GM18867 (cell line): Measurements from ENCODE around the gene LLGL2.
"Not testable (repeated sequence)": the region's sequence is repeated elsewhere in the genome, so short reads cannot be mapped to it uniquely, and the experiment has no call there.

Experiments used
- ATAC-seq: cut with Tn5 transposase; IDR thresholded peaks from one replicate; pipeline ENCODE4 v1.9.1; 2021; ENCODE audit warnings: mild to moderate bottlenecking, moderate library complexity; ENCODE audit not compliant: unreplicated experiment

The LLGL2 gene

DNA sequence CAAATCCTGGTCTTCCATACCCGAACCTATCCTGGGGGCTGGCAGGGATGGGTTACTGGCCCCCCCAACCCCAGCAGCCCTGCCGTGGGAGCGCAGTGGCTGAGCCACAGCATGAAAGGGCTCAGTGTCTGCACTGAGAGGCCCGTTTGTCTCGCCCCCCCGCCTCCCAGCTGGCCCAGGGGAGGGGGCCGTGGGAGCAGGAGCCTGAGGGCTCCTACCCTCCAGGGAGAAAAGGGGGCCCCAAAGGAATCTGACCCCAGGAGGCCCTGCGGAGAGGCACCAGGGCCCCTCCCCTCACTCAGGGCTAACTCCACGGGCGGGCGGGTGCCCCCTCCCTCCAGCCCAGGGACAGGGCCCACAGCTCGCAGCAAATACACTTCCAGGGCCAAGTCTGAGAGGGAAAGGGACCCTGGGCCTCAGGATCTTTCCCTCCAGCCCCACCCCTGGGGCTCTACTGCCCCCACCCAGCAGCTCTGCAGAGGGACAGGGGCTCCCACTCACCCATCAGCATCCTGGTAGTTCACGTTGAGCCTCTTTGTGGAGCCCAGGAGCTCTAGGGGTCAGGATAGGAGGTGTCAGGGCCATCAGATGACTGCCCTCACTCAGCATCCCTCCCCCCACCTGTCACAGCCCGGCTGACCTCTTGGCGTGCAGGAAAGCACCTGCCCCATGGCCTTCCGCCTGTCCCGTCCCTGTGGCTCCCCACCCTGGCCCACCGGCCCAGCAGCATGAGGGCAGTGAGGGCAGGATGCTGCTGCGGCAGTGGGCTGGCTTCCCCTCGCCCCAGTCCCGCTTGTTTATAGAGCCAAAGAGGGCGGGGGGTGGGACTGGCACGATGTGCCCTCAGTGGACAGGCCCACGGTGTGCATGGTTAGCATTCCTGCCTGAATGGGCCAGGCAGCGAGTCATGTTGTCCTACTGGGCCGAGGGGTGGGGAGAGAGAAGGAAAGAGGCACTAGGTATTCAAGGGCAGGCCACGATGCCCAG is 17.5 kb upstream of the LLGL2 start:
- ATAC-seq = no peak

DNA sequence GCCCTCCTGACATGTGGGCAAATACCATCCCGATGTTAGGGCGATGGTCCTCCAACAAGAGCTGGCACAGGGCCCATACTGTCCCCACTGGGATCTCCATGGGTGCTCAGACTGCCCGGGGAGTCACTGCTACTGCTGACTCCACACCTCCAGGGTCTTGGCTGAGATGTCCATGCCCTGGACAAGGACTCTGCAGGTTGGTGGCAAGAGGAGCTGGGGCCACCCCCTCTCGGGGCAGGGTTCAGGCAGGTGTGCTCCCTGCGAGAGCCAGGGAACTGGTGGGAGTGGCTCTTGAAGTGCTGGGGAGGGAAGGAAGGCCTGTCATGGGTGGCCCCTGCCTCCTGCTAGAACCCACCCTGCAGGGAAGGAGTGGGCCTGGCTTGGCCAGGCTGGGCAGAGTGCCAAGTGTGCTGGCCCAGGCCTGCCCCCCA is 16.6 kb upstream of the LLGL2 start:
- no peak for ATAC-seq

DNA sequence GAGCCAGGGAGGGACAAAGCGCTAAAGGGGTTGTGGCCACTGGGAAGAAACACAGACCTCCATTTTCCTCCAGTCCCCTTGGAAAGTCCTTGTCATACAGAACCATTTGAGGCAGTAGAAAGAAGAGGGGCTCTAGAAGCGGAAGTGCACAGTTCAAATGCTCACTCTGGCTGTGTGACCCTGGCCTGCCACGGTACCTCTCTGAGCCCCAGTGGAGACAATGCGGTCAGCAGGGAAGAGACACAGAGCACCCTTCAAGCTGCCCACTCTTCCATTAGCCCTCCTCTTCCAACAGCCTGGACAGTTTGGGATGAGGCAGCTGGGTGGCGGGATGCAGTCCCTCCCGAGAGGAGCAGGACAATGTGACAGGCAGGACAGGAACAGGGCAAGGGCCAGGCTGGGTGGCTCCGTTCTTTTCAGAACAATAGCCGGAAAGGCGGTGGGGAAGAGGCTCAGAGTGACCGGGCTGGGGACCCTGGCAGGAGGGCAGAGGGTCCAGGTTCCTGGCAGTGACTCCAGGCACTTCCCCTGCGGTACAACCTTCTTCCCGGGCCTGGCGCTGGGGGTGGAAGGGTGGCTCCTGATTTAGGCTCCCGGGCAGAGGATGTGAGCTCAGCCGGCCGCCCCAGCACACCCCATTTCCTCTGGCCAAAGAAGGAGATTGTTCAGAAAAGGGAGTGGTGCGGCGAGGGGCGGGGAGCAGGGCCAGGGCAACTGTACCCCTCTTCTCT is 15.8 kb upstream of the LLGL2 start:
- ATAC-seq = no peak

DNA sequence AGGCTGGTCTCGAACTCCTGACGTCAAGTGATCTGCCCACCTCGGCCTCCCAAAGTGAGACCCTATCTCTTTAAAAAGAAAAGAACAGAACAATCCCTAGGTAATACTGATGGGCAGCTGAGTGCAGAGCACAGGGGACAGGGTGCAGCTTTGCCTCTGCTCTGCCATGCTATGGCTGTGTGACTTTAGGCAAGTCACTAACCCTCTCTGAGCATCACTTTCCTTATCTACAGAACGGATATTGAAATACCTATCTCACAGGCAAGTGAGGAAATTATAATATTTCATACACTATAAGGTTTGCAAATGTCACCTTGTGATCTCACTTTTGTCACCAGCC is 14.3 kb upstream of the LLGL2 start:
- ATAC-seq = no peak

DNA sequence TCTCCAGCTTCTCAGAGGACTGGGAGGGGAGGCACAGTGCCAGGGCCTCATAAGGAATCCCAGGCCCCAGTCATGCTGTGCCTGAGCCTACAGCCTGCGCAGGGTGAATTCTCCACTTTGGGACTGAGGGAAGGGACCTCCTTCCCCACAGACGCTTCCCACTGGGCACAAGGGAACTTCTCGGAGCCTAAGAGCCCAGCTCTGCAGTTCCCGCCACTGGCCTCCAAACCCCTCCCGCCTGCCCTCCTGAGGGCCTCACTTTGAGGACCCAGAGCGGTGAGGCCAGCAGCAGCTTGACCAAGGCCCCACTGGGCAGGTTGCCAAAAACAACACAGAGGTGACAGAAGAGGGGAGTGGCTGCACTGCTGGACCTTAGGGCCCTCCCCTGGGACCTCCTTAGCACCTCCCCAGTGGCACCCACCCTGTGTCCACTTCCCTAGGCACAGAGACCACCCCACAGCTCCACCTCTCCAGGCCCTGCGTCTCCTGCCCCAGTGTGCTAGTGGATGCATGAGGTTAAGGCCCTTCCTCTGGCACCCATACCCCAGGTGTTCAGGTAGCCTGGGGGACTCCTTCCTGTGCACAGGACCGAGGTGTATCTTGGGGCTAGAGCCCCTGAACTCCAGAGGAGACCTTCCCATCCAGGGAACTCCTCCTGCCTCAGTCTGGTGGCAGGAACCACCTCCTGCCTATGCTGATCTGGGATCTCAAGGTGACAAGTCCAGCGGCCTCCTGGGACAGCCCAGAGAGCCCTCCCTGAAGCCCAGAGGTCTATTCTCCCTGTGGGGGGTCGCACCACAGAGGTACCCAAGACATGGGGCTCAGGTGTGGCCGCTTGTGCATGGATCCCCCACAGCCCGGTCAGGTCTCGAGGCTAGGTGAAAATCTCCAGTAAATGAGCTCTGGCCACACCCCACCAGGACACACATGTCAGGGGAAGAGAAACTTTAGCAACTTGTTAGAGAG is 13.6 kb upstream of the LLGL2 start:
- ATAC-seq = no peak

DNA sequence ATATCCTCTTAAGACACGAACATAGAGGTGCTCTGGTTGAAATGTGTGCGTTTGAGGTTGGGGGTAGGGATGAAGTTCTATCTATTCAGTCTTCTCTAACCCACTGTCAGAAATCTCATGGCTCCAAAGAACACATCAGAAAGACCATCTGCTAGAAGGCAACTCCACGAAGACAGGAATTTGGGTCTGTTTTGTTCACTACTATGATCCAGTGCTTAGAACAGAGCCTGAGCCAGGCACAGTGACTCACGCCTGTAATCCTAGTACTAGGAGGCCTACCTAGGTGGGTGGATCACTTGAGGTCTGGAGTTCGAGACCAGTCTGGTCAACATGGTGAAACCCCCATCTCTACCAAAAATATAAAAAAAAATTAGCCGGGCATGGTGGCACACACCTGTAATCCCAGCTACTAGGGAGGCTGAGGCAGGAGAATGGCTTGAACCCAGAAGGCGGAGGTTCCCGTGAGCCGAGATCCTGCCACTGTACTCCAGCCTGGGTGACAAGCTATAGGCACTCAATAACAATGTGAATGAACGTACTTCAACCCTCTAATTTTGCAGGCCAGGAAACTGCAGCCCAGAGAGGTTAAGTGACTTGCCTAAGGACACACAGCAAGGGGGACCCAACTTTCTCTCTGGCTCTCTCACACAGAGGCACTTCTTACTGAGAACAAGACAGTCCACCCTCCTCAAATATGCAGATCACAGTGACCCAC is 12.4 kb upstream of the LLGL2 start:
- no peak for ATAC-seq

DNA sequence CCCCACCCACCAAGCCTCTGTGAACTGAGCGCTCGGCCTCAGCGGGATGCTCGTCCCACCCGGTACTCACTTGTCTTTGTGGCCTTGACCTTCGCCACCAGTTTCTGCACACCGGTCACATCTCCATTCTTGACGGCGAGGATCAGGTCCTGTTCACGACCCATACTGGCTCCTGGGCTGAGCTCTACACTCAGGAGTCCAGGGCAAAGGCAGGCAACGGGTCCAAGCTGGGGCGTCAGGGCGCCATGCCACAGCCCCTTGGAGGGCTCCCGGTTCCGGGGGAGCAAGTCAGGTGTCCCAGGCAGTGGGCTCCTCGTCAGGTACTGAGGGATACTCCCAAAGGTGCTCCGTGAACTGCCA is 11.9 kb upstream of the LLGL2 start:
- no peak for ATAC-seq

DNA sequence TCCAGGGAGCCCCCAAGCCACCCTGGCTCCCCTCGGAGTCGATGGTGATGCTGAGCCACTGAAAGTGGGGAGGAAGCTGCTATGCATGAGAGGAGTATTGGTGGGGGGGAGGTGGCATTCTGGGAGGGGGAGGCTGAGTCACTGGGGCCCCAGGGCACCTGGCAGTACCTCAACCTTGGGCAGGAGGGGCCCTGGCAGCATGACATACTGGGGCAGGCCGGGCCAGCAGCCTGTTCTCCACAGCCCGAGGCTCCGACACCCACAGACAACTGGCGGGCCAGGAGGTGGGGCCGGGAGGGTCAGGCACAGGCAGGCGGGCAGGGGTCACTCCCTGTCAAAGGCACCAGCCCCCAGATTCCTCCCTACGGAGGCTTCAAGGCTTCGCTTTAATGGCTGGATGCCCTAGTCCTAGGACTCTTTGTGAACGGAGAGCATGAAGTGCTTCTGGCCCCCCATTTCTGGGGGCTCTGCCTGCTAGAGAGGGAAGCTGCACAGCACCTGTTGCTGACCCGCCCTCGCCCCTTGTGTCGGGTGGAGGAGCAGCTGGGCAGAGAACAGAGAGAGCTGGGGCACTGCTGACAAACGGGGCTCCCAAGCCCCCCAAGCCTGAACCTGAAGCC is 11.1 kb upstream of the LLGL2 start:
- ATAC-seq = no peak

DNA sequence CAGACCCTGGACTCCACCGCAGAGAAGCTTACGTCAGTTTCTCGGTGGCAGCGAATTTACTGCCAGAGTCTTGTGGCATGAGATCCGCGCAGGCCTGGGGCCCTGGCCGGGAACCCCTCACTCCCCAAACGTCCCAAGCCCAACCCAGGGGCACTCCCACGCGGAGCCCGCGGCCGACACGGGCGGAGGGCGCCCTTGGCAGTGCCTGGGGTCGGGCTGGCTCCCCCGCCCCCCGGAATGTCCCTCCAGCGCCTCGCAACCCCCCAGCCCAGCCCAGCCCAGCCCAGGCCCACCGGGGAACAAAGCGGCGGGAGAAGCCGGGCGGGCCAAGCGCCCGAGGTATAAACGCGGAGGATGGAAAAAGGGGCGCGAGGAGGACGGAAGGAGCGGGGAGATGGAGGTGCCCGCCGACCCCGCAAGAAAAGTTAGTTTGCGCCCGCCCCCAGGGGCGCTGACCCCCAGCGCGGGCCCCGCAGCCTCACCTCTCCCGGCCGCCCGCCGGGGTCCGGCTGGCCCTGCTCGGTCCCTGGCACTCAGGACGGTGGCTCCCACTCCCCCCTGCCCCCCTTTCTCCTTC is 10.5 kb upstream of the LLGL2 start:
- no peak for ATAC-seq

DNA sequence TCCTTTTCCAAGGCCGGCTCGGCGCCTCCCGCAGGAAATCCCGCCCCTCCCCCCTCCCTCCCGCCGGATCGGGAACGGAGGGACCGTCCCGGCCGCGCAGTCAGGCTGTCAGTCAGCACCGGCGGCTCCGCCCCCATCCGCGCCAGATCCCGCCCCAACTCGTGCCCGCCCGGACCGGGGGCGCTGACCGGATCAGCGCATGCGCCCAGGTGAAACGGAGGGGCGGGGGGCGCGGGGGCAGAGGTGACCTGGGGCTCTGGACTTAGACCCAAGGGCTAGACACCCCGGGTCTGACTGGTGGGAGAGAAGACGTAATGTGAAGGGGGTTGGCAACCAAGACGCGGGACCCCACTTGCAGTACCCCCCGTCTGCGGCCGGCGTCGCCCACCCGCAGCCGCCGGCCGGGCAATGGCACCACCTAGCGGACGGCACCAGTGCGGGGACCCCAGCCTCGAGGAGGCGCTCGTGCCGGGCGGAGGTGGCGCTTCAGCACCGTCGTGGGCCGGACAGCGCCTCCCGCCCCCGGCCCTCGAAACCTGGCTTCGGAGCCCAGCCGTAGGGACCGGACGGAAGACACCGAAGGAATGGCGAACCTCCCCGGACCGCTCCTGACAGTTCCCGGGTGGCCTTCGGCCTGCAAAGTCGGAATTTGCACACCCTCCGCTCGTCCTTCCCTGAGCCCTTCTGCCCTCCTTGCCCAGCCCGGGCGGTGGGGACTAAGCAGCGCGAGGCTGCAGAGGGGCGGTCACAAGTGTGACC is 9.8 kb upstream of the LLGL2 start, which contains the start of gene CASKIN2:
Gene CASKIN2, minus strand, starts transcription at position 42 of the 759 bp plus-strand sequence. CDS start 1,733 bp downstream, outside the sequence.
- ATAC-seq = peak; percentile 51

DNA sequence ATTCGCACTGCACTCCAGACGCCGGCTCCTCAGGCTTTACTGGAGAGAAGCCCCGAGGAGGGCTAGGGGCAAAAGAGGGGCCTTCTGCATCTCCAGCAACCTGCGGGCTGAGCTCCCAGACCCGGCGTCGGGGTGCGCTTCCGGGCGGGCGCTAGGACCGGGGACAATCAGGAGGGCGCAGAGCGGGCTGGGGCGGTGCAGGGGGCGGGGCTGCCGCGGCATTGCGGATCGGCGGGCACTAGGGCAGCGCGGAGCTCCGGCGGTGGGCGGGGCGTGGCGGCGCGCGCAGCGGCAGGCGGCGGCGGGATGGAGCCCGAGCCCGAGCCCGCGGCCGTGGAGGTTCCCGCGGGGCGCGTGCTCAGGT is 9.3 kb upstream of the LLGL2 start, which contains the start of gene TSEN54:
Gene TSEN54, plus strand, starts transcription at position 274 of the 364 bp plus-strand sequence. Its CDS starts 33 bp downstream, at position 307.
- peak; percentile 73 for ATAC-seq

DNA sequence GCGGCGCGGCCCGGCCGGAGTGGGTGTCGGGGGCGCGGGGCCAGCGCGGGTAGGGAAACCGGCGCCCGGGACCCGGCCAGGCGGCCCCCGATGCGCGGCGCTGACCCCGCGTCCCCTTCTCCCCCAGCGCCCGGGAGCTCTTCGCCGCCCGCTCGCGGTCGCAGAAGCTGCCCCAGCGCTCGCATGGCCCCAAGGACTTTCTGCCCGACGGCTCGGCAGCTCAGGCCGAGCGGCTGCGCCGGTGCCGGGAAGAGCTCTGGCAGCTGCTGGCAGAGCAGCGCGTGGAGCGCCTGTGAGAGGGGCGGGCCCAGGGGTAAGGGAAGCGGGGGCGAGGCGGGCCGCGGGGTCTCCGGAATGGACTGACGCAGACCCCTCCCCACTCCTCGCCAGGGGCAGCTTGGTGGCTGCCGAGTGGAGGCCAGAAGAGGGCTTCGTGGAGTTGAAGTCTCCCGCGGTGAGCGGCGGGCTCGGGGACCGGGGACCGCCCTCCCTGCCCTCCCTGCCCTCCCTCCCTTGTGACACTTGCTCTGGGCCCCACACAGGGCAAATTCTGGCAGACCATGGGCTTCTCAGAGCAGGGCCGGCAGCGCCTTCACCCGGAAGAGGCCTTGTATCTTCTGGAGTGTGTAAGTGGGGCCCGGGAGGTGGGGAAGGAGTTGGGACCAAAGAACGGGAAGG is 8.7 kb upstream of the LLGL2 start:
- peak; percentile 2 for ATAC-seq

DNA sequence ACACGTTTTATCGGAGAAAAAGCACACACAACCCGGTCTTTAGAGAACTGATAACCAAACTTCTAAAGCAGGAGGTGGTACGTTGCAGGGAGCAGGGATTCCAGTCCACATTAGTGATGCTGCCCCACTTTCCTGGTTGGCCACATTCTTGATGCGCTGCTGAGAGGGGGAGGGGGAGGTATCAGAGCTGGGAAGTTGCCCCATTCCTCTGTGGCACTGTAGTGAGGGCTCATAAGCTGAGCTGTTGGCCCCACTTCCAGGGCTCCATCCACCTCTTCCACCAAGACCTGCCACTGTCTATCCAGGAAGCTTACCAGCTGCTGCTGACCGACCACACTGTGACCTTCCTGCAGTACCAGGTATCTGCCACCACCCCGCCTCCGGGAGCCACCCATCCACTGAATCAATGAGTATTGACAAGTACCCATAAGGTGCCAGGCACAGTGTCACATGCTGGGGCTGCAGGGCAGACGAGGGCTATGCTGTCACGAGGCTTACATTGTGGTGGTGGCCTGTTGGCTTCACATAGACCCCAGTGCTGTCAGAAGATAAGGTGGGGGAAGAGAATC is 8.1 kb upstream of the LLGL2 start:
- no peak for ATAC-seq

DNA sequence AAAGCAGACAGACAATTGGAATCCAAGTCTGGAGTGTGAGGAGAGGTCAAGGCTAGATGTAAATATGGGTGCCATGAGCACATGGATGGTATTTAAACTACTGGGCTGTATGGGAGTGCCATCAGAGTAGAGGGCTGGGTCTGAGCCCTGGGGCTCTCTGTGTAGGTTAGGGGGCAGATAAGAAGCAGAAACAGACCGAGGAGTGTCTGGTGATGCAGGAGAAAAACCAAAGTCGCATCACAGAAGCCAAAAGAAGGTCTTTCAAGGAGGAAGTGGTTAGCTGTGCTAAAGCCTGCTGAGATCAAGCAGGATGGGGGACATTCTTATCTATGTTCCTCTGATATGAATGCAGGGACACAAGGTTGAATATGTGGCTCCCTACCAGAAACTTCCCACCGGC is 7.3 kb upstream of the LLGL2 start:
- ATAC-seq = no peak

DNA sequence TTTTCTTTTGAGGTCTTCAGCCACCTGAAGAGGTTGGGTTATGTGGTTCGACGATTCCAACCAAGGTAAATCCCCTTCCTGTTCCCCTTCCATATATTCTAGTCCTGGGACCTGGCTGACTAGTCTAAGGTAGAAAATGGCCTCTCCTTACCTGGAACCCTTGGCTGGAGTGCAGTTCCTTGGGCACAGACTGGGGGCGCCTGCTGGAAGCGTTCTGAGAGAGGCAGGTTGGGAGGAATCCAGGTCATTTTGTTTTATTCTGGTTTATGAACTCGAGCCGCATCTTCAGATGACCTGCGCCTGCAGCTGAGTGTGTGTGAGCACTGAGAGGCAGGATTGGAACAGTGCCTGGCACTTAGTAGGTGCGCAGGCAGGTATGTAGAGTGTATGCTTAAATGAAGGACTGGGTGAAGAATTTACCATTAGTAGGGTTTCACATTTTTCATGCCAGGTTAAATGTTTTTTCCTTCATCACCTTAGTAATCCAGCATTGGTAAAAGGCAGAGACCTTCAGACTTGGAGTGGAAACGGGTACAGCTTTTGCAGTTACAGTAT is 6.4 kb upstream of the LLGL2 start:
- no peak for ATAC-seq

DNA sequence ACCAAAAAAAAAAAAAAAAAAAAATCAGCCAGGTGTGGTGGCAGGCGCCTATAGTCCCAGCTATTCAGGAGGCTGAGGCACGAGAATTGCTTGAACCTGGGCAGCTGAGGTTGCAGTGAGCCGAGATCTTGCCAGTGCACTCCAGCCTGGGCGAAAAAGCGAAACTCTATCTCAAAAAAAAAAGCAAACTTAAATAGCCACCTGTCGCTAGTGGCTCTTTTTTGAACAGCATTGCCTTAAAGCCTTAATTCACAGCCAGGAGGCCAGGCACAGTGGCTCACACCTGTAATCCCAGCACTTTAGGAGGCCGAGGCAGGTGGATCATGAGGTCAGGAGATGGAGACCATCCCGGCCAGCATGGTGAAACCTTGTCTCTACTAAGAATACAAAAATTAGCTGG is 5.1 kb upstream of the LLGL2 start:
- ATAC-seq = not testable (repeated sequence)

DNA sequence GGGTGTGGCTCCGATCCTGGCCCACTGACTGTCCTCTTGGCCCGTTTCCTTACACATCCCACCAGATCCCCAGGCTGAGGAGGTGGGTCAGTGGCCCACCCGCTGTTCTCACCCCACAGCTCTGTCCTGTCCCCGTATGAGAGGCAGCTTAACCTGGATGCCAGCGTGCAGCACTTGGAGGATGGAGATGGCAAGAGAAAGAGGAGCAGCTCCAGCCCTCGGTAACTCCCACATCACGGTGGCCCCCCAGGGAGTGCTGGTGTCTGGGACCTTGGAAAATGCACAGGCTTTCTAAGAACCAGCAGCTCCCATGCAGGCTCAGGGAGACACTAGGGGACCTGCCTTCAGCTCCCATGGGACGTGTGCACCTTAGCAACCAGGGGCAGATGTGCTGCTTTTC is 4.2 kb upstream of the LLGL2 start:
- ATAC-seq = no peak
